ENCODE measurements around the gene HMX2. TPM values are rescaled to one million over a fixed set of nuclear protein-coding genes. Genes with fewer than 3 reads are reported as not detected.

The HMX2 gene
- total and polyA plus RNA-seq, 2 of the 13 experiments (the other 11 are each of a cell fraction or from before 2014, with no cell fraction given), result not detected

GRCh38 chr10:123142701-123143161 is 5.2 kb upstream of the HMX2 start:
- intact Hi-C loops (cut with micrococcal nuclease; ENCODE audit: unreplicated experiment), result no loop called here
- H3K4me1 ChIP-seq (ENCODE audit: insufficient read depth, low read length), result peaks cover 56% of the 10 kb centered on the region
- peak overlapping the region in 1 of 3 experiments; percentile 14; a peak in 1 of 6 replicates for H3K4me3 ChIP-seq (replicated peaks in 1 of 3; ENCODE audit: insufficient read depth in 1 of 3, low read depth in 2 of 3, low read length in 3 of 3)
- H2AFZ ChIP-seq (ENCODE audit: low read length), result no peak overlapping the region
- BruUV-seq (replicated peaks), result no TSS peak
- WGBS (ENCODE audit: low lambda C conversion rate), result 25% methylated on average over 21 of the region's 33 CpGs
- ChIA-PET CTCF (ENCODE audit: low intra/inter-chr PET ratio, low total read pairs) (no interaction called here), POLR2A (no interaction called here)
- no peak for ATAC-seq
- H3K36me3 ChIP-seq (replicated peaks in 1 of 2; ENCODE audit: control insufficient read depth in 1 of 2, insufficient read depth in 2 of 2, low read length in 2 of 2), result no peaks in the 10 kb centered on the region
- H3K79me2 ChIP-seq (ENCODE audit: insufficient read depth, low read length), result no peaks in the 10 kb centered on the region
- H3K4me2 ChIP-seq (ENCODE audit: low read depth, low read length), result peak overlapping the region; percentile 33; the same call in 1 of the 2 replicates
- in situ Hi-C loops (cut with HindIII; ENCODE audit: extremely low pct_ligation_motif_present, low pct_unique_long_range_greater_than_20kb), result no loop called here
- no peak for DNase-seq (ENCODE audit: low spot score)
- H3K9me3 ChIP-seq (ENCODE audit: low read length), result no peaks in the 10 kb centered on the region
- peaks cover 34 to 90% of the 10 kb centered on the region in 2 experiments for H3K27me3 ChIP-seq (ENCODE audit: control insufficient read depth in 1 of 2, insufficient read depth in 2 of 2, low read length in 2 of 2)
- TF ChIP-seq SMAD3 (CRISPR knock-in tag; IDR thresholded peaks at IDR 0.05) (no peak), ZBTB33 (CRISPR knock-in tag; IDR thresholded peaks at IDR 0.05) (peak; percentile 18; the same call in 1 of the 2 replicates), NR2F1 (CRISPR knock-in tag; IDR thresholded peaks at IDR 0.05) (no peak), TMF1 (CRISPR knock-in tag; IDR thresholded peaks at IDR 0.05; ENCODE audit: low read depth) (no peak), ZFP91 (CRISPR knock-in tag; IDR thresholded peaks at IDR 0.05; ENCODE audit: borderline replicate concordance) (0 out of 2 replicates have a peak, but pooled peaks have one; percentile 16), ZNF687 (CRISPR knock-in tag; IDR thresholded peaks at IDR 0.05) (peak; percentile 7; the same call in 1 of the 2 replicates)
- no peak overlapping the region for H3K27ac ChIP-seq (ENCODE audit: extremely low read length, insufficient read depth, low read length)
- 0 out of 2 replicates have a peak, but pooled peaks cover 2% of the 10 kb centered on the region for H4K20me1 ChIP-seq (ENCODE audit: insufficient read depth, low read length)
- FAIRE-seq, result no peak
- H3K9ac ChIP-seq (ENCODE audit: insufficient read depth, low read depth, low read length), result no peak overlapping the region

Data from HepG2 (cell line).